ENCODE measurements around the gene POLD4. TPM values are rescaled to one million over a fixed set of nuclear protein-coding genes. Genes with fewer than 3 reads are reported as not detected.

Gene POLD4
- total RNA-seq, 1 donor from 2014 or later, result 69.3 TPM

DNA sequence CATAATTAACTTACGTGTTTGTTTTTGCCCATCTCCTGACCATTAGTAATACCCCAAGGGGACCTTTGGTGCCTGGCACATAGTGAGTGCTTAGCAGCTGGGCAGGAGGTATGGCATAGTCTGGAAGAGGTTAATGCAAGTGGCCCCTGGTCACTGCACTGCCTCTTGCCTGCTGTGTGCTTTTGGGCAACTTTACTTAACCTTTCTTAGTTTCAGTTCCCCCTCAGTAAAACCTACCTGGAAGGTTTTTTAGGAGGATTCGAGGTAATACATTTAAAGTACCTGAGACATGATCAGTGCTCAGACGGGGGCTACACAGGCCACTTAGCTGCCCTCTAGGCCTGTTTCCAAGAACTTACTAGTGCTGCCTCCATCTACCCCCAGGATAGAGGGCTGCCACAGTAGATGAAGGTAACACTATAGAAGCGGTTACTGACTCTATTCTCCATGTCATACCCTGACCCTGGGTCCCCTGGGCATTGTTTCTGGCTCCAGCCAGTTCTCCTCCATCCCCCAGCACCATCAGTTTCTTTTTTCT lies 3.3 kb downstream of the POLD4 start:
- Histone ChIP-seq H3K27ac (no peak overlapping the region), H3K4me1 (peaks cover 54% of the 10 kb centered on the region), H3K4me3 (no peak overlapping the region), H3K27me3 (no peaks in the 10 kb centered on the region), H3K36me3 (no peaks in the 10 kb centered on the region), H3K9me3 (no peaks in the 10 kb centered on the region)
- TF ChIP-seq, protein P1, sequence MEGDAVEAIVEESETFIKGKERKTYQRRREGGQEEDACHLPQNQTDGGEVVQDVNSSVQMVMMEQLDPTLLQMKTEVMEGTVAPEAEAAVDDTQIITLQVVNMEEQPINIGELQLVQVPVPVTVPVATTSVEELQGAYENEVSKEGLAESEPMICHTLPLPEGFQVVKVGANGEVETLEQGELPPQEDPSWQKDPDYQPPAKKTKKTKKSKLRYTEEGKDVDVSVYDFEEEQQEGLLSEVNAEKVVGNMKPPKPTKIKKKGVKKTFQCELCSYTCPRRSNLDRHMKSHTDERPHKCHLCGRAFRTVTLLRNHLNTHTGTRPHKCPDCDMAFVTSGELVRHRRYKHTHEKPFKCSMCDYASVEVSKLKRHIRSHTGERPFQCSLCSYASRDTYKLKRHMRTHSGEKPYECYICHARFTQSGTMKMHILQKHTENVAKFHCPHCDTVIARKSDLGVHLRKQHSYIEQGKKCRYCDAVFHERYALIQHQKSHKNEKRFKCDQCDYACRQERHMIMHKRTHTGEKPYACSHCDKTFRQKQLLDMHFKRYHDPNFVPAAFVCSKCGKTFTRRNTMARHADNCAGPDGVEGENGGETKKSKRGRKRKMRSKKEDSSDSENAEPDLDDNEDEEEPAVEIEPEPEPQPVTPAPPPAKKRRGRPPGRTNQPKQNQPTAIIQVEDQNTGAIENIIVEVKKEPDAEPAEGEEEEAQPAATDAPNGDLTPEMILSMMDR (IDR thresholded peaks at IDR 0.05), result no peak
- ATAC-seq (no peak), DNase-seq (no peak)
- intact Hi-C loops (cut with DNase I), result loop anchor here (5.0 kb wide), 1 partner anchor 37 kb away; no protein-coding TSS in a partner anchor

DNA sequence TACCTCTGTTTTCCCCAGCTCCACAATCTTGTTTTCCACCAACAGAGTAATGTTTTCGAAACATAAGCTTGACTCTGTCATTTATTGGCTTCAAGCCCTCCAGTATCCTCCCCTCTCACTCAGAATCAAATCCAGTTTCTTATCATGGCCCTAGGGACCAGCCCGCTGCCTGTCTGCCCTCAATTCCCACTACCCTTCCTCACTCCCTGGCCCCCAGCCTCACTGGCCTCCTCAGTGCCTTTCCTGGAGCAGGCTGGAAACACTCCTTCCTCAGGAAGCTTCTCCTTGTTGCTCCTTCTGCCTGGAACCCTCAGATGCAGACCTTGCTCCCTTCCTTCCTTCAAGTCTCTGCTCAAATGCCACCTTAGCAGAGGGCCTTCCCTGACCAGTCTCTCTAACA lies 3.9 kb downstream of the POLD4 start:
- intact Hi-C loops (cut with DNase I), result no loop called here
- Histone ChIP-seq H3K4me3 (no peak overlapping the region), H3K4me1 (peaks cover 50% of the 10 kb centered on the region), H3K36me3 (no peaks in the 10 kb centered on the region), H3K27me3 (no peaks in the 10 kb centered on the region), H3K27ac (no peak overlapping the region), H3K9me3 (no peaks in the 10 kb centered on the region)
- TF ChIP-seq, protein P1 (IDR thresholded peaks at IDR 0.05), result no peak
- ATAC-seq, result no peak
- DNase-seq, result no peak

DNA sequence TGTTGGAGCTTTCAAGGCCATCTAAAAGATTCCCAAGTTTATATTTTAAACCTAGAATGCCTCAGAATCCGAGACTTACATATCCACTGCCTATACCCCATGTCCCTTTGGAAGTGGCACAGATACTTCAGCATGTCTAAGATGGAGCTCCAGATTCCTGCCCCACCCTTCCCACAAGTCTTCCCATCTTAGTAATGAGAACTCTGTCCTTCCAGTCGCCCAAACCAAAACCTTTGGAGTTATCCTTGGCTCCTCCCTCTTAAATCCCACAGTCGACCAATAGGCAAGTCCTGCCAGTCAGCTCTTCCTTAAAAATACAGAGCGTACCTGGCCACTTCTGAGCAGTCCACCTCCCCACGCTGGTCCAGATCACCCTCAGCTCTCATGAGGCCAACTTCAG lies 4.3 kb downstream of the POLD4 start:
- DNase-seq, result no peak

DNA sequence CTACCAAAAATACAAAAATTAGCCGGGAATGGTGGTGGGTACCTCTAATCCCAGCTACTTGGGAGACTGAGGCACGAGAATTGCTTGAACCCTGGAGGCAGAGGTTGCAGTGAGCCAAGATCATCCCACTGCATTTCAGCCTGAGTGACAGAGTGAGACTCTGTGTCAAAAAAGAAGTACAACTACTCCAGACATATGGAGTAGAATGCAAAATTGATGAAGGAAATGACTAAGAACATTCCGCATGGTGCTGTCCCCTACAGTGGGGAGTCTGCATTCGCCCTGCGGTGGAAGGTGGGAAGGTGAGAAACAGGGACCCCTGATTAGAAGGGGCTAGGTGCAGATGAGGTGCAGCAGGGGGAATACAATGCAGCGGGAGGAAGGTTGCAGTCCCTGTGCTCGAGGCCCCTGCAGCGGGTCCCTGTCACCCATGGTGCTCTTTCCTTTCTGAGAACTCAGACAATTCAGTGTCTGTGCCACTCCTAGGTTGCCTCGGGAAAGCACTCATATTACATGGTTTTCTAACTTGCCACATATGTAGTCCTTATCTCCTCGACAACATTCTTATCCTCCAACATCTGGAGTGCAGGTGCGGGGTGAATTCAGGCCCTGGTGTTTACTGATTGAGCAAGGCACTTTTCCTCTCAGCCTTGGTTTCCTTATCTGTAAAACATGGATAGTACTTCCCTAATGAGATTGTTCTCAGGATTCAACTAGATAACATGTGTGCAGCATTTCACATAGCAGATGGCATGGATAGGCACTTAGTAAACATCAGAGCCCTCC lies 5.2 kb downstream of the POLD4 start:
- TF ChIP-seq, protein P1 (IDR thresholded peaks at IDR 0.05), result no peak
- DNase-seq, result no peak
- Histone ChIP-seq H3K9me3 (no peaks in the 10 kb centered on the region), H3K27ac (no peak overlapping the region), H3K4me3 (no peak overlapping the region), H3K36me3 (no peaks in the 10 kb centered on the region), H3K4me1 (peaks cover 42% of the 10 kb centered on the region), H3K27me3 (no peaks in the 10 kb centered on the region)
- no peak for ATAC-seq
- intact Hi-C loops (cut with DNase I), result no loop called here

More for the DNA sequence above, 4.3 kb downstream of the POLD4 start:
- Histone ChIP-seq H3K4me1 (peaks cover 45% of the 10 kb centered on the region), H3K27me3 (no peaks in the 10 kb centered on the region), H3K4me3 (no peak overlapping the region), H3K36me3 (no peaks in the 10 kb centered on the region), H3K27ac (no peak overlapping the region), H3K9me3 (no peaks in the 10 kb centered on the region)
- intact Hi-C loops (cut with DNase I), result no loop called here
- ATAC-seq, result no peak
- TF ChIP-seq, protein P1 (IDR thresholded peaks at IDR 0.05), result no peak

DNA sequence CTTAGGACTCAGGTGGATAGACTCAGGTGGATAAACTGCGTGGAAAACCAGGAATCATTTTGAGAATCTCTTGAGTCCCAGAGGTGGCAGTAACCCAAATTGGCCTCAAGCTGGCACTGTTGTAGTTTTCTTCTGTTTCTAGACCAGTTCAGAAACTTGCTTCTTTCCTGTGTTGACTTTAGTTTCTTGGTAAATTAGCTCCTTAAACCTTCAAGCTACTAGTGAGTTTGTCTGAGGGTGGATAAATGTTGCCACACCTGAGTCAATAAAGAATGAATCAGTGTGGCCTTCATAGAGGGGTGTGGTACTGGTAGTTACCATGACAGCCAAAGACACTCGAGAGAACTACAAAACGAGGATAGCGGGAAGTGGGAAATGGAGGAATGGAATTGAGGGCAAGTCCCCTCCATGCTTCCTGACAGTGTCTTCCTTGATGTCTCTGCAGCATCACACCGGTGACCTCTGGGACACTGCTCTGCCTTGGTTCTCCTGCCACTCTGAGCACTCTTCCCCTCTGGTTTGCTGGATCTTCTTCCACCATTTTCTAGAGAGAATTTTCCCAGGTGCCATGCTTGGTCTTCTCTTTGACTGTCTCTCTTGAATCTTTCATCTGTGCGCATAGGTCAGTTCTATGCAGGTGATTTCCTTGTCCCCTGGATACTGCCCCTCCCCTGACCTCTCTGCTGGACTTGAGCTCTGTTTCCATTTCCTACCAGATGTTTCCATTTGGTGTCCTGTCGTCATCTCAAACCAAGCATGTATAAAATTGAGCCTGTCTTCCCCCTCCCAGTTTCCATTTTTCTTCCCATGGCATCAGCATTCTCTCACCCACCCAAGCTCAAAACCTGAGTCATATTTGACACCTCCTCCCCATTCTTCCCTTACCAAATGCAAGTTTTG lies 7.2 kb downstream of the POLD4 start:
- DNase-seq (no peak), ATAC-seq (peak; percentile 89)
- Histone ChIP-seq H3K36me3 (no peaks in the 10 kb centered on the region), H3K4me3 (no peak overlapping the region), H3K9me3 (no peaks in the 10 kb centered on the region), H3K27ac (peak overlapping the region; percentile 65), H3K4me1 (peaks cover 27% of the 10 kb centered on the region), H3K27me3 (no peaks in the 10 kb centered on the region)
- TF ChIP-seq, protein P1 (IDR thresholded peaks at IDR 0.05), result peak; percentile 59
- intact Hi-C loops (cut with DNase I), result no loop called here
